Activated CD8-positive, alpha-beta memory T cell treated with anti-CD3 and anti-CD28 coated beads, Interleukin-2, amount 50 U/mL, for 24 hours (primary cell): ENCODE results near the gene CACNB1.

Experiments used
- DNase-seq: peaks from one replicate; pipeline ENCODE4 v3.0.0-alpha.2; 2020; ENCODE audit errors: extremely low read depth

CACNB1 gene

DNA sequence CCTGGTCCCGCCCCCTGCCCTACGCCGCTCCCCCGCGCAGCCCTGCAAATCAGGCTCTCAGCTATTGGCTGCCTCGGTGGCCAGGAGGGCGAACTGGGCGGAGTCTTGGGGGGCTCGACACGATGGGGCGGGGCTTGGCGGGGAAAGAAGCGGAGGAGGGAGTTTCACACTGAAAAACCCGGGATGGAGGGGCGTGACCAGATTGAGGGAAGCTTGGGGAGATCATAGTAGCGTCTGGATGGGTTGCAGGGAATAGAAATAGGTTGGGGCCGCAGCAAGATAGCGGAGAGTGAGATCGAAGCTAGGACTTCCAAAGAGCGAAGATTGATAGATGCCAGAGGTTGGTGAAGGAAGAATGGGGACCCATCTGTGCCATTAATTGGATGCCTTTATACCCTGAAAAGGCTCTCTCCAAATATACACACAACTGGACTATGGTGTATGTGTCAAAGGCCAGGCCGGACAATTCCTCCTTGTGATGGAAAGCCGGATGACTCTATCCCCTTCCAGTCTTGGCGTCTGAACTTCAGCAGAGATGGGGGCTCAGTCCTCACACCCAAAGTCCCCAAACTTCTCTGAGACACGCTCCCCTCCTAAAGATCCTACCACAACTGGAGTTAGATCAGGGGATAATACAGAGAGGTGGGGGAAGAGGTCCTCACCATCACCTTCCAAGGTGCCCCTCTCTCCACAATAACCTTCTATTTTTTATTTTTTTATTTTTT lies 28.7 kb upstream of the CACNB1 start:
- DNase-seq = no peak

DNA sequence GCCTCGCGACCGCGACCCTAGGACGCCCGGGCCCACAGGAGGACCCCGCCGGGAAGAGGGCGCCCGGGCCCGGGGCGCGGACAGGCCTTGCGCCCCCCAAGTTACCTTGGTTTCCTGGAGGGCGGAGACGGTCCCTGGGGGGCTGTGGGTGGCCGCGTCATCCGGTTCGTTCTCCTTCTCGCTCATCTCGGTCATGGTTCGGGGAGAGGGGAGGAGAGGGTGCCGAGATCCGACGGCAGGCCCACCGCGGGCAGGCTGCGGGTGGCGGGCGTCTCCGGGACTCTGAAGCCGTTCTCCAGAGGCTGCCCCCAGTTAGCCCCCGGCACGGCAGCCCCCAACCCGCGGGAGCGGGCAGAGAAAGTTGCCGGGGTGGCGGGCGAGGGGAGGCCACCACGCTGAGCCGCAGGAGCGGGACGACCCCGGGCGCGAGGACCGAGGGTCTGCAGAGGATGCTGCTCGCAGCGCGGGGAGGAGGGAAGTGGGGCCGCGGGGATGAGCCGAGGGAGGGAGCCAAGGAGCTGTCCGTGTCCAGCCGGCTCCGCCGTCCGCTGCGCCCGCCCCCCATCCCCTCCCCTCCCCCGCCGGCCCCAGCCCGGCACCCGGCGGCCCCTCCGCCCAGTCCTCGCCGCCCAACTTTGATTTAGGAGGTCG lies 28.0 kb upstream of the CACNB1 start, which contains the start of gene STAC2:
Gene STAC2, minus strand, starts transcription at position 638 of the 651 bp plus-strand sequence. Its CDS starts 443 bp downstream, at position 195.
- no peak for DNase-seq

DNA sequence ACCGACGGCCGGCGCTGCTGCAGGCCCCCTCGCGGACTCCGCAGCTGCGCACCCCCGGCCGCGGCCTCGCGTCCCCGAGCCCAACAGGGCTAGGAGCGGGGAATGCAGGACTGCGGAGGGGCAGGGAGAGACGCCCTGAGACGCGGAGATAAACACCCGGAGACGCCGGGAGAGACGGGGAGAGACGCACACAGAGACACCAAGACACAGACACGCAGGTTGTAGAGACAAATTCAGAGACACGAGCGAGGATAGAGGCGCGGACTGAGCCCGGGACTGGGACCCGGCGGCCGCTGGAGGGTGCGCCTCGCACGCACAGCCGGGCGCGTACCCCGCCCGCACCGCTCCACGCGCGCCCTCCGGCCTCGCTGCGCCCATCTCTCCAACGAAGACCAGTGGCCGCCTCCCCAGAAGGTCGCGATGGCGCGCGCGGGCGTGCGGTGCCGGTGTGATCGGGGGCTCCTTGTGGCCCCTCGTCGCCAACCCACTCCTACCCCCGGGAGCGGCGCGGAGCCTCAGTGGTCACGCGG lies 27.4 kb upstream of the CACNB1 start:
- DNase-seq = no peak

DNA sequence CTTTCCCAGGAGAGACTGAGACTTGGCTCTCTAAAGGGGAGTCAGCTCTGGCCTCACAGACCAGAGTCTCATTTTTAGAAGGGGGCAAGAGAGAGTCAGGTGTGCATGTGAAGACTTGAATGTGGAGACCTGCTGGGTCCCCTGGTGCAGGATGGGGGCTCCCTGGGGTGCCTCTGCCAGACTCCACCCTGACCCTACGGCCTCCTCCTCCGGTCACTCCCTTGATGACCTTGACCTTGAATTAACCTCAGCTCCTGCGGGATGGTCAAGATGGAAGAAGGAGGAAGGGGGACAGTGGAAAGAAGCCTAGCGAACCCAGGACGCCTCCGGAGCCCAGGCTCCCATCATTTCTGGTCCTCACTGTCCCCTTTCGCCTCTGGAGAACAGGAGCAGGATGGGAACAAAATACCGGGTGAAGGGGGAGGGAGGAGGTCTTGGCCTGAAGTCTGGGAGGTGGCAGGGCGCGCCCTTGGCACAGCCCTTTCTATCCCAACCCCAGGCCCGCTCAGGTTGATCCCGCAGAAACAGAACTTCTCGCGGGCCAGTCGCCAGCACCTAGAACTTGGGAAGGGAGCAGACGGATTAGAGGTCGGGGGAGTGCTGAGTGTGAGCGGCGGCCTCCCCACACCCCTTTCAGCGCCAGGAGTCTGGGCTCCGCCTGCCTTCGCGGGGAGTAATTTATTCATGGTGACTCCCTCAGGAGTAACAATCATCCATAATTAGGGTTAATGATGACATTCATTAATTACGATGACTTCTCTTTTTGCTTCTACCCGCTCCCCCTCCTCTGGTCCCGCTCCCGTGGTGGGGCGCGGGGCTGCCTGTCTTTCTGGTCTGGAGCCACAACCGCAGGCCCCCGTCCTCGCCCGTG lies 26.7 kb upstream of the CACNB1 start:
- no peak for DNase-seq

DNA sequence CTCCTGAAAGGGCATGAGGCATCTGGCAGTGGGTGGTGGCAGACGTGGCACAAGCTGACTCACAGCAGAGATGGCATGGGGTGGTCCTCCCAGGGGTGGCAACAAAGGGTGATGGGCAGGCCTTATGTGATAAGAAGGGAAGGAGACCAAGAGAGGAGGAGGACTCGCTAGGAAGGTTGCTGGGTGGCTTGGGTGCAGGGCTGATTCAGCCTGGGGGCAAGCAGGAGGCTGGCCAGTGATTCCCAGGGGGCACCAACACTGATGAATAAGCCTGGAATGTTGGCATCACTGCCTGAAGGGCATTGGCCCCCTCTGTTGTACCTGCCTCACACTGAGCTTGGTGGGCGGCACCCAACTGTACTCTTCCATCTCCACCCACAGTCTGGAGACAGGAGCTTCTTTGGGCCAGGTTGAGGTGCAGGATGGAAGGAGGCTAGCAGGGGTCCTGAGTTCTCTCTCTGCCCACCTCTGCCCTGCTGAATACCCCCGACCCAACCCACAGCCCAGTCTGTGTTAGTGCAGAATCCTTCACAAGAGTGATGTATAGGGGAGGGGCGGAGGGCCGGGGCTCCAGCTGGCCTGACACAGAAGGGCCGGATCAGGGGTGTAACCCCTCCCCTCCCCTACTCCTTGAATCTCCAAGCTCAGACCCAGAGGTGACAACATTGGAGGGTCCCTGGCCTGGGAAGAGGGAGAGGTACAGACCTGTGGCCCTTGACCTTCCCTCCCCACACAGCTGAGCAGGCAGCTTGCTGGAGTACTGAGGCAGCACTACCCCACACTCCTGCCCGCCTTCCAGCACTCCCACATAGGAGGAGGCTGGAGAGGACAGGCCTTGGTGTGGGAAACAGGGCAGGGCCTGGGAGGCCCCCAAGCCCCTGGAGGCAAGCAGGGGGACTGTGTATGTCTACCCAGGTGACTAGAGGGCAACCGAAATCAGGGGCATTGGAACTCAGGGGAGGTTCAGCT lies 25.7 kb upstream of the CACNB1 start:
- DNase-seq = no peak

DNA sequence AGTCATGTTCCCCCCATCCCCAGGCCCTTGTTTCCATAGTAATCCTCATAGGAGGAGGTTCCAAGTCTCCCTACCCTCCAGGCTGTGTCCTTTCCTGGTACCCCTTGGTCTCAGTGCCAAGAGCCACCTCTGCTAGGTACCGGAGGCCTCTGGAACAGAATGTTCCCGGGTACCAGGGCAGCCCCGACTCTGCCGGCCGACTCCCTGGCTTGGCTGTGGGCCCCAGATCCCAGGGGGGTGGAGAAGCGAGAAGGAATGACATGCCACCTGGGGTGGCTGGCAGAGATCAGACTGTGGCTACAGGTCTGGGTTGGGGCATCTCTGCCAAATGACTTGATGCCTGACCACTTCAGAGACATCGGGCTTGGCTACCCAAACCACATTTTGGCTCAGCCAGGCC lies 24.7 kb upstream of the CACNB1 start:
- DNase-seq = no peak

DNA sequence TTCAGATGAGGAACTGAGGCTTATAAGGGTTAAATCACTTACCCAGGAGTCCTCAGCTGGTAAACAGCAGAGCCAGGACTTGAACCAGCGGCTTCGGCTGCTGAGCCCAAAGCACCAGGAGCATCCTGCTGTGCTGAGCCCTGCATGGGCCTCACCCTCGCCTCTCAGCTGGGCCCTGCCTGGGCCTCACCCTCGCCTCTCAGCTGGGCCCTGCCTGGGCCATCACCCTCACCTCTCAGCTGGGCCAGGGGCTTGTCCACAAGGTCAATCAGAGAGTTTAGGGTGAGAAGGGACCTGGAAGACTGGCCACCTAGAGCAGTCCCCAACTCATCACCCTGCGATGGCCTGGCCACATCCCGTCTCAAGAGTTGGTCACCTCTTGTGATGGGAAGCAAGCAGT lies 24.1 kb upstream of the CACNB1 start:
- DNase-seq = no peak

DNA sequence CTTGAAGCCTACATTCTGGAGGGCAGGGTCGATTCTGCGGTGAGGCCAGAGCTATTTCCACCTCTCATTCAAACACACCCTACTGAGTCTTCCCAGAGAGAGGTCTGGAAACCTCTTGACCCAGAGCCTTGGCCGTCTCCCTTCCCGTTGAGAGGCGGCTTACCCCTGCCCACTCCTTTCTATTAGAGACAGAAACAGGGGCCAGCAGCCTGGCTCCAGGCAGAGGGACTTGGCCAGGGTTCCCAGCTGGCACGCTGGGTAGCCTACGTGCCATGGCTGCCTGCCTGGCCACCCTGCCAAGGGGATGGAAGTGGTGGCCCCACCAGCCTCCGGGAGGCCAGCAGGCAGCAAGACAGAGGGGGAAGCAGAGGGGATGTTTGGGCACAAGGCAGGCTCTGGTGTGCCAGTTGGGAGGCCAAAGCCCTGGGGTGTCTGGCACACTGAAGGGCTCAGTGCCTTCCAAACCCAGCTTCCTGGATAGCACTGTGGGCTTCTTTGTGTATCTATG lies 22.2 kb upstream of the CACNB1 start:
- DNase-seq = no peak

DNA sequence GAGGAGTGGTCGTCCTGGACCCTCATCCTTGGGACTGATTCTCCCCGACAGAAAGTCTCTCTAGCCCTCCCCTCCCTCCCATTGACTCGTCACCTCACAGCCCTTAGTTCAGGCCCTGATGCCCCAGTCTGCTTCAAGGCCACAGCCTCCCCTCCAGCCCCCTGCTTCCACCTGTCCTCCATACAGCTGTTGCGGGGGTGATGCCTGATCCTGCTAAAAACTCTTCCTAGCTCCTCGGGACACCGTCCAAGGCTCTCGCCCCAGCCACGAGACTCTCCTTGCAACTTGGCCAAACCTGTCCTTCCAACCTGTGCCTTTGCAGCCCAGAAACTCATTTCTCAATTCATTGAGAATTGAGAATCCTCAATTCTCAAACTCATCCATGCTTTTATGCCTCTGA lies 21.4 kb upstream of the CACNB1 start:
- no peak for DNase-seq

DNA sequence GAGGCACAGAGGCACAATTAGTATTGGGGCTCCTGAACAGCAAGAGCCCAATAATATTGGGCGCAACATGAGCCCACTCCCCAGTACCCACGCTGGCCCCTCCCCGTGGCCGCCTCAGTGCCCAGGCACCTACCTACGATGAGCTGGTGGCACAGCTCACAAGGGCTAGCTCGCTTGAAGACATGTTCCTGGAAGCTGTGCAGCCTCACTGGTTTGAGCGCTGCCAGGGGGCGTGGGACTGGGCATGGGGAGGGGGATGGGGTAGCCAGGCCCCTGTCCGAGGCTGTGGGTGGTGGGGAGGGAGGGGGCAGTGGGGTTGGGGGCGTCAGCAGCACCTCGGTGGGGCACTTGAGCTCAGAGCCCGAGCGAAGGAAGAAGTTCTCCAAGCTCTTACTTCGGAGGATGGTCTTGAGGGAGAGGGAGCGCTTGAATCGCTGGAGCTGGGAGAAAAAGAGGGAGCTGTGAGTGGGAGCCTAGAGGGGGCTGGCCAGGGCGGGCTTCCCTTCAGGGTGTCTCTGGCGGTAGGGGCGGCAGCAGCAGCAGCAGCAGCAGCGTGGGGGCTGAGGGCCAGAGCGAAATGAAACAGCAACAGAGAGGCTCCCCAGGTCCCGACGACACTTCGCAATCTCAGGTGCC lies 20.4 kb upstream of the CACNB1 start:
- DNase-seq = no peak

DNA sequence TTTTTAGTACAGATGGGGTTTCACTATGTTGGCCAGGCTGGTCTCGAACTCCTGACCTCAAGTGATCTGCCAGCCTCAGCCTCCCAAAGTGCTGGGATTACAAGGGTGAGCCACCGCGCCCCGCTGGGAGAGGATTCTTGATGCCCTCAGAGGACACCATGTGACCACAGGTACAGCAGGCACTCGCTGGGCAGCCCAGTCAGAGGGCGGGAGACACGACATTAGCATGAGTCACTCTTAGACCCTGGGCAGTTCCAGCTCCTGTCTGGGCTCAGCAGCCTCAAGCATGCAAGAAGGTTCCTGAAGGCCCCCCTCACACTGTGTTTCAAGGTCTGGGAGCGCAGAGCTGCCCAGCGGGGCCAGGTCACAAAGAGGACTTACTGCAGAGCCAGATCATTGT lies 16.4 kb upstream of the CACNB1 start:
- no peak for DNase-seq

DNA sequence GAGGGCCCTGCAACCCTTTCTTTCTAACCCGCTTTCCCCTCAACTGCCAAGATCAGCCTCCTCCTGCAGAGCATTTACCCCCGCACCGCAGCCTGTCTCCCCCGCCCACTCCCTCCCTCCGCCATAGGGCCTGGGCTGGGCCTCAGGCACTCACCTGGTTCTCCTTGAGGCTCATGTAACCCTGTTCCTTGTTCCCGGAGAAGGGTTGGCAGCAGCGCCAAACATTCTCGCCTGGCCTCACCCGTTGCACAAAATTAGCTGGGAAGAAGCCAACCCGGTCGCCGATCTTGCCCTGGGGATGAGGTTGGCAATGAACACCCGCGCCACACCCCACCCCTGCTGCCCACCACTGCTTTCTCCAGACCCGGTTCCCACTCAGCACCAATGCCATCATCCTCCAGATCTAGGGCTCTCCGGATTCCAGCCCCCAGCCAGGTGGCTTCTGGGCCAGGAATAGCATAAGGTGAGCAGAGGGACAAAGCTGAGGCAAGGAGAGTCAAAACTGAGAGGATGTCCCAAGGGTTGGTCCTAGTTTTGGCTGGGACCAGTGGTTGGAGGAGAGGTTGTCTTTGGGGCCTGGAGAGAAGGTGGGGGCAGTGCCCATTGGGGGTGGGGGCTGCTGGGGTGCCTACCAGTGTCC lies 15.5 kb upstream of the CACNB1 start:
- no peak for DNase-seq

DNA sequence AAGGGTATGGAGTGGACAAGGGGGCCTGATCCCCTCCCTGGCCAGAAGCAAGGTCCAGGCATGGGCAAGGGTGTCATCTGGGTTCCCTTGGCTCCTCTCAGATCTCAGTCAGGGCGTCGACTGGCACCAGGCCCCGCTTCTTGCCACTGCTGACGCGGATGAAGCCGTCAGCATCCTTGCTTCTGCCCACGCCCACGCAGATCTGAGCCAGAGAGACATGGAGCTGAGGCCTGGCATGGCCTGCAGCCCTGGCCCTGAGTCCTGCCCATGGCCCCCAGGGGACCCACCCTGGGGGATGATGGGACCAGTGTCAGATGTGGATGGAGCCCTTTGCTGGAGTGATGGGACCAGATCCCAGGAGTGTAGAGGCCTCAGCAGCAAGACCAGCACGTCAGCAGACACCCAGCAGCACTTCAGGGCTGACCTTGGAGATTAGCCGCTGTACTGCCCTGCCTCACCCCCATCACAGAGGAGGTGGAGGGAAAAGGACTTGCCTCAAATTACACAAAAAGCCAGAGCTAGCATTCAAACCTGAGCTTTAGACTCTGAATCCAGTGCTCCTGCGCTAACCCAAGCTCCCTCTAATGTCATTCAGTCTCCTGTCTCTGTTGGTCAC lies 14.8 kb upstream of the CACNB1 start:
- DNase-seq = no peak

DNA sequence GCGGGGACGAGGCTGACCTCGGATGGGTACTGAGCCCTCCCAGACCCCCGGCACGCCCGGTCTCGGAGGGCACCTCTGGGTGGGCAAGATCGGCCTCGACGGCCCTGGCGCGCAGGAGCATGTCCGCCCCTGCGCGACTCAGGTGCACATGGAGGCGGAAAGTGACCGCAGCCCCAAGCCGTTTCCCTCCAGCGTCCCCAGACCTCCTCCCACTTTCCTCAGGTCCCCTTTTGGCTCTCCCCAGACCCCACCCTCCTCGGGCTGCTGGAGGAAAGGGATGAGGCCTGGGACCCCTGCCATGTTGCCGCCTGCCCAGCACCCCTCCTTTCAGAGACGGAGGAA lies 12.6 kb upstream of the CACNB1 start:
- no peak for DNase-seq

DNA sequence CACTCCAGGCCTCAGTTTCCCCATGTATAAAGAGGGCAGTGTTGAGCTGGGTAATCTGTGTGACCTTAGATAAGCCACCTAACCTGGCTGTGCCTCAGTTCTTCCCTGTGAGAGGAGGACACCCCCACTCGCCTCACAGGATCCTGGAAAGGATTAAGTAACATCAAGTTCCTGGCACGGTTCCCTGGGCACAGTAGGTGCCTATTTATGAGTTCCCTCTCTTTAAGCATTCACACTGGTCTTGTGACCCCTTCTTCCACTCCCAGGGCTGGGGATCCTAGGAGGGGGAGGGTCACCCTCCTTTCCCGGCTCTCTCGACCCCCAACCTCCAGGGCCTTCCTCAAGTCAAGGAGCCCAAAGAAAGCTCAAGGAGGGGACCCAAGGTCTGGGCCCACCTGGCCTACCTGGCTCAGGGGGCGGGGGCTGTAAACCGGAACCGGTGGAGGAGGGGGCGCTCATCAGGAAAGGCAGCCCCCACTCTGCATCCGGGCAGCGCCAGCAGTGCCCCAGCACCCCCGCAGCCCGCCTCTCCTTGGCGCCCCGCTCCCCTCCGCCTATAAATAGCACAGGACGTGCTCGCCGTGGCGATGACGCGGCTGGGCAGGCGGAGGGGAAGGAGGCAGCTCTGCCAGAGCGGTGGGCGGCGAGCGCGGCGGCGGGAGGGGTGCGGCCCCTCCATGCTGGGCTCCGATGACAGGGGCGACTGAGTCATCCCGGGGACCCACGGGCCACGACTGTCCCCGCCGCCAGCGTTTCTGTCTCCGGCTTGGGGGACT lies 12.0 kb upstream of the CACNB1 start:
- no peak for DNase-seq

DNA sequence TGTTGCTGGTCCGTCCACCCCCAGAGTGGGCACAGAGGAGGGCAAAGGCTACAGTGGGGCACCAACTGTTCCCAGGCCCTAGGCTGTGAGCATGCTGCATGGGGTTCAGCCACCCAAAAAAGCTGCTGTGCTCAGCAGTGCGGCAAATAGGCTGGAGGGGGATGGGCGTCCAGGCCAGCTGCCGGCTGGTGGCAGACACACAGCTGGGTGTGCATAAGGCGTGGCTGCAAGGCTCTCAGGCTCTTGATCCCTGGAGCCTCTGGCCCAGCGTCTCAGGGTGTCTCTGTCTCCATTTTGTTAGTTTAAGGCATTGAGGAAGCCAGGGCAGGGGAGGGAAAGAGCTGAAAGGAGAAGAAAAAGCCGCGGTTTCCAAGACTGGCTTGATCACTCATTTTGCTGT lies 11.4 kb upstream of the CACNB1 start:
- DNase-seq = no peak

DNA sequence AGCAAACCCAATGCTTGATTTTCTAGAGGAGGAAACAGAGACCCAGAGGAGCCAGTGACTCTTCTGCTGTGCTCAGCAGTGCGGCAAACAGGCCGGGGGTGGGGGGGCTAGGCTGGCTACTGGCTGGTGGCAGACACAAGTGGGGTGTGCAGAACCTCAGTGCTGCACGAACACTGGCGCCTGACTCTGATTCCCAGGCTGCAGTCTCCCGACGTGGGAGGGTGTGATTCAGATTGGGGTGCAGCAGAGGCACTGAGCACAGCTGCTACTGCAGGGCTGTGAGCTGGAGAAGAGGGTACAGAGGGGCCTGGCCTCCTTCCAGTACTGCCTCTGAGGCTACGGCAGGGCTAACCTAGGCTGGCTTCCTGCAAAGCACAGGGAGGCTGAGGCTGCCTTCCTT lies 10.7 kb upstream of the CACNB1 start:
- no peak for DNase-seq

DNA sequence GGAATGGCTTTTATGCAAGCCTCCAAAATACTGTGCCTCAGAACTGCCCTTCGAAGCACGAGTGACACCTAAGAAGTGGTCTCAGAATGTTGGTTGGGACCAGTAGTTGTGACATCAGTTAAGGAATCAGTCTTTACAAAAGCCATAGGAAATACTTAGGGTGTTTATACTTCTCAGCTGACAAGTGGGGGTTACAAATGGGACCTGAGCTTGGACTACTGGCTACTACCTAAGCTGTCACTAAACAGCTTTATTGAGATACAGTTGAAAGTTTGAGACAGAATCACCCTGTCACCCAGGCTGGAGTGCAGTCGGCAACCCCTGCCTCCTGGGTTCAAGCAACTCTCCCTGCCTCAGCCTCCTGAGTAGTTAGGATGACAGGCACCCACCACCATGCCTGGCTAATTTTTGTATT lies 7.7 kb upstream of the CACNB1 start:
- DNase-seq = no peak

DNA sequence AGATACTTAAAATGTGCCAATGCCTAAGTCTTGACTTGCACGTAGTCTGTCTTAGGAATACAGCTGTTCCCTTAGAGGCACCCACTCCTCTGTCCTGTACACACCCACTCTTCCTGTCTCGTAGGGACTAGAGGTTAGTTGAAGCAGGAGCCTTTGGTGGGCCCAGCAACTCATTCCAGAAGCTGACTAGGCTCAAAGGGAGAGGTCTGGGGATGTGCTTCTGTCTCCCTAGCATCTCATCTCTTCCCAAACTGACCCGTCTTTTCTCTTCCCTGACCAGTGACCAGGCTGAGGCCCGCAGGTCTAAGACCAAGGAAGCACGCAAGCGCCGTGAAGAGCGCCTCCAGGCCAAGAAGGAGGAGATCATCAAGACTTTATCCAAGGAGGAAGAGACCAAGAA lies 6.8 kb upstream of the CACNB1 start:
- DNase-seq = no peak
